Hepatocyte (in vitro differentiated cells): Measurements from ENCODE around the gene DDX11. TPM values are rescaled to one million over a fixed set of nuclear protein-coding genes. Genes with fewer than 3 reads are reported as not detected.
"Not testable (repeated sequence)": the region's sequence is repeated elsewhere in the genome, so short reads cannot be mapped to it uniquely, and the experiment has no call there.

Experiments used
- DNase-seq: peaks from one replicate; pipeline ENCODE4 v3.0.0-alpha.2; 2016; ENCODE audit warnings: low spot score
- H2AFZ ChIP-seq: fragments of 200-600 bp; sonication (generic); 2 replicates; pipeline ENCODE4 v1.6.0; 2016; ENCODE audit warnings: antibody characterized with exemption, mild to moderate bottlenecking
- H3K27ac ChIP-seq: fragments of 200-600 bp; sonication (generic); 2 replicates; pipeline ENCODE4 v1.5.1; 2016; ENCODE audit warnings: mild to moderate bottlenecking
- H3K27me3 ChIP-seq: fragments of 200-600 bp; sonication (generic); 2 replicates; pipeline ENCODE4 v1.6.1; 2016
- H3K36me3 ChIP-seq: fragments of 200-600 bp; sonication (generic); replicated peaks from 2 replicates; pipeline ENCODE4 v1.5.1; 2016; ENCODE audit warnings: low read depth; ENCODE audit not compliant: insufficient read depth
- H3K4me1 ChIP-seq: fragments of 200-600 bp; sonication (generic); 2 replicates; pipeline ENCODE4 v1.5.1; 2016; ENCODE audit warnings: mild to moderate bottlenecking, moderate library complexity; ENCODE audit not compliant: insufficient read depth
- H3K4me2 ChIP-seq: fragments of 200-600 bp; sonication (generic); 2 replicates; pipeline ENCODE4 v1.6.0; 2016
- H3K4me3 ChIP-seq: fragments of 200-600 bp; sonication (generic); 2 replicates; pipeline ENCODE4 v1.5.1; 2016; ENCODE audit warnings: mild to moderate bottlenecking
- H3K79me2 ChIP-seq: fragments of 200-600 bp; sonication (generic); 2 replicates; pipeline ENCODE4 v1.6.0; 2017; ENCODE audit warnings: mild to moderate bottlenecking
- H3K9me2 ChIP-seq: fragments of 200-600 bp; sonication (generic); replicated peaks from 2 replicates; pipeline ENCODE4 v1.6.0; 2017; ENCODE audit warnings: mild to moderate bottlenecking; ENCODE audit not compliant: insufficient read depth
- H3K9me3 ChIP-seq: fragments of 200-600 bp; sonication (generic); 2 replicates; pipeline ENCODE4 v1.5.1; 2016; ENCODE audit warnings: low read depth, mild to moderate bottlenecking
- H4K20me1 ChIP-seq: fragments of 200-600 bp; sonication (generic); 2 replicates; pipeline ENCODE4 v1.6.0; 2016; ENCODE audit warnings: mild to moderate bottlenecking; ENCODE audit not compliant: insufficient read depth, poor library complexity, severe bottlenecking
- CTCF ChIP-seq: fragments of 200-600 bp; sonication (generic); IDR thresholded peaks from 2 replicates; pipeline ENCODE4 v1.5.1; 2016; ENCODE audit warnings: antibody characterized with exemption, mild to moderate bottlenecking; ENCODE audit not compliant: poor library complexity
- EZH2 ChIP-seq: fragments of 200-600 bp; sonication (generic); IDR thresholded peaks from 2 replicates; pipeline ENCODE4 v1.6.1; 2016; ENCODE audit warnings: antibody characterized with exemption, mild to moderate bottlenecking, borderline replicate concordance
- EZH2phosphoT487 ChIP-seq: fragments of 200-600 bp; sonication (generic); IDR thresholded peaks from one replicate; pipeline ENCODE4 v1.6.1; 2018; ENCODE audit warnings: antibody characterized with exemption, mild to moderate bottlenecking, low read depth, moderate library complexity; ENCODE audit not compliant: unreplicated experiment, severe bottlenecking
- WGBS: methylation state at CpG from one replicate; pipeline ENCODE4 v1.1.6; 2016; ENCODE audit warnings: low lambda C conversion rate; ENCODE audit errors: missing lambda C conversion rate; 5-methylcytosine and 5-hydroxymethylcytosine counted together
- polyA plus RNA-seq: library from polyadenylated mRNA; unstranded; fragments of >200 nt; fragmentation: Nextera tagmentation; extraction: Ambion mirVana; gene quantifications from 2 replicates; pipeline ENCODE4 v1.2.1, GENCODE V29; 2016
- total RNA-seq: library from RNA; depleted of rRNA; stranded (reverse); fragments of >200 nt; gene quantifications from 2 replicates; pipeline ENCODE4 v1.2.3, GENCODE V29; 2014

The DDX11 gene
- total and polyA plus RNA-seq, 2 experiments from 2014 or later: 24.8 to 29.7 TPM

- not testable (repeated sequence) for H3K27ac ChIP-seq, H3K4me1 ChIP-seq, H3K4me2 ChIP-seq, H2AFZ ChIP-seq, DNase-seq, H3K9me2 ChIP-seq, H4K20me1 ChIP-seq, H3K9me3 ChIP-seq, H3K36me3 ChIP-seq, H3K27me3 ChIP-seq, H3K79me2 ChIP-seq, H3K4me3 ChIP-seq
- 95% methylated on average over 2 of the region's 2 CpGs for WGBS
Measured at GRCh38 chr12:31087956-31088355, 14.3 kb downstream of the DDX11 start.

- H2AFZ ChIP-seq: no peak overlapping the region
- H4K20me1 ChIP-seq: no peaks in the 10 kb centered on the region
- H3K27me3 ChIP-seq: no peaks in the 10 kb centered on the region
- no peak overlapping the region for H3K4me2 ChIP-seq
- H3K9me3 ChIP-seq: no peaks in the 10 kb centered on the region
- H3K27ac ChIP-seq: no peak overlapping the region
- no peaks in the 10 kb centered on the region for H3K9me2 ChIP-seq
- DNase-seq: no peak
- H3K4me3 ChIP-seq: no peak overlapping the region
- no peaks in the 10 kb centered on the region for H3K36me3 ChIP-seq
- H3K79me2 ChIP-seq: no peaks in the 10 kb centered on the region
- no peaks in the 10 kb centered on the region for H3K4me1 ChIP-seq
- WGBS: 96% methylated on average over 12 of the region's 12 CpGs
- TF ChIP-seq CTCF (no peak), EZH2phosphoT487 (no peak), EZH2 (no peak)
Measured at GRCh38 chr12:31089072-31089471, 15.4 kb downstream of the DDX11 start.

- not testable (repeated sequence) for H3K4me1 ChIP-seq, H3K27ac ChIP-seq, H2AFZ ChIP-seq, H3K4me3 ChIP-seq, H3K4me2 ChIP-seq, DNase-seq, H3K79me2 ChIP-seq, H3K36me3 ChIP-seq, H3K27me3 ChIP-seq, H4K20me1 ChIP-seq, H3K9me3 ChIP-seq, H3K9me2 ChIP-seq
- 97% methylated on average over 19 of the region's 19 CpGs for WGBS
Measured at GRCh38 chr12:31091629-31092028, 18.0 kb downstream of the DDX11 start.

- H3K9me2 ChIP-seq, H4K20me1 ChIP-seq, H3K36me3 ChIP-seq, H3K9me3 ChIP-seq, H3K27ac ChIP-seq, H3K4me2 ChIP-seq, DNase-seq, H3K27me3 ChIP-seq, H3K4me1 ChIP-seq, H3K4me3 ChIP-seq, H2AFZ ChIP-seq, H3K79me2 ChIP-seq: not testable (repeated sequence)
- 89% methylated on average over 6 of the region's 8 CpGs for WGBS
Measured at GRCh38 chr12:31092718-31093117, 19.1 kb downstream of the DDX11 start.

GRCh38 chr12:31095080-31095860 lies 21.6 kb downstream of the DDX11 start:
- not testable (repeated sequence) for H3K9me2 ChIP-seq, H3K27ac ChIP-seq, H3K4me1 ChIP-seq, H3K9me3 ChIP-seq, H3K36me3 ChIP-seq, H3K4me3 ChIP-seq, H3K4me2 ChIP-seq, H3K79me2 ChIP-seq, H2AFZ ChIP-seq, H4K20me1 ChIP-seq, DNase-seq, H3K27me3 ChIP-seq
- 97% methylated on average over 21 of the region's 21 CpGs for WGBS

GRCh38 chr12:31096251-31097065 lies 22.8 kb downstream of the DDX11 start:
- not testable (repeated sequence) for H3K27me3 ChIP-seq, H3K9me3 ChIP-seq, H3K27ac ChIP-seq, H3K36me3 ChIP-seq, H3K79me2 ChIP-seq, H3K4me1 ChIP-seq, H3K4me3 ChIP-seq, DNase-seq, H3K9me2 ChIP-seq, H2AFZ ChIP-seq, H3K4me2 ChIP-seq, H4K20me1 ChIP-seq
- WGBS: 97% methylated on average over 18 of the region's 19 CpGs

- not testable (repeated sequence) for H3K9me3 ChIP-seq, H3K9me2 ChIP-seq, H3K4me2 ChIP-seq, H3K4me1 ChIP-seq, H4K20me1 ChIP-seq, H3K36me3 ChIP-seq, DNase-seq, H3K27ac ChIP-seq, H2AFZ ChIP-seq, H3K79me2 ChIP-seq, H3K4me3 ChIP-seq, H3K27me3 ChIP-seq
- 94% methylated on average over 8 of the region's 8 CpGs for WGBS
Measured at GRCh38 chr12:31097819-31098218, 24.2 kb downstream of the DDX11 start.
